NCI-H69 (cell line): ENCODE data around the gene B4GALT2.
A peak's percentile ranks its signal among the peaks of the same experiment; 100 is the strongest.

ENCODE experiments used
- DNase-seq: peaks from one replicate; lab custom pipeline; 2025; lab: John Stamatoyannopoulos, UW

B4GALT2 gene

GRCh38 chr1:43946236-43947060 lies 32.6 kb upstream of the B4GALT2 start, which contains the start of gene IPO13:
TSS of gene IPO13 (plus strand) at chr1:43946950. CDS start at chr1:43947601, 651 bp downstream.
- peak; percentile 95 for DNase-seq

- peak; percentile 29 for DNase-seq
These were observed 31.7 kb upstream of the B4GALT2 start for GRCh38 chr1:43947061-43947873.

DNA sequence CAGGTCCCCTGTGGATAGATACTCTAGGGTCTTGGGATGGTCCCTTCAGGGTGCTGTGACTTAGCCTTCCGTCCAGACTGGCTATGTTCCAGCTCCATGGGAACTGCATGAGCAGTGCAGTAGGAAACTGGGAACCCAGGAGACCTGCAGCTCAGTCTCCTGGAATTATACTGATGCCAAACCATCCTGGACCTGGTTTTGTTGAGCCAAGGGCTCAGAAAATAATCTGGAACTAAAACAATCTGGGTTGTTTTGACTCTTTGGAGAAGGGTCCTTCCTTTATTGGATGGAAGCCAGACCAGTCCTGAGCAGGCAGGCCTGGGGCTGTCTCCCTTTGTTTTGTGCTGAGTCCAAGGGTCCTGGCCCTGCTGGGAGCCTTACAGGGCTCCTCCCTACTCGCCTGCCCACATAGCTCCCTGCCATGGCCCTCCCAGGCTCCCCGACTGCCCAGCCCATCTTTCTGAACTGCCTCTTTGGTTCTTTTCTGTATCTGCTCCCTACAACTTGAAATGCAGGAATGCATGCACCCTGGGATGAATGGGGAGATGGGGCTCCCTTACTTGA lies 31.1 kb upstream of the B4GALT2 start:
- DNase-seq = peak; percentile 55

GRCh38 chr1:43949678-43950077 lies 29.3 kb upstream of the B4GALT2 start:
- no peak for DNase-seq

- DNase-seq = no peak
These were observed 27.7 kb upstream of the B4GALT2 start for GRCh38 chr1:43951021-43951985.

DNA sequence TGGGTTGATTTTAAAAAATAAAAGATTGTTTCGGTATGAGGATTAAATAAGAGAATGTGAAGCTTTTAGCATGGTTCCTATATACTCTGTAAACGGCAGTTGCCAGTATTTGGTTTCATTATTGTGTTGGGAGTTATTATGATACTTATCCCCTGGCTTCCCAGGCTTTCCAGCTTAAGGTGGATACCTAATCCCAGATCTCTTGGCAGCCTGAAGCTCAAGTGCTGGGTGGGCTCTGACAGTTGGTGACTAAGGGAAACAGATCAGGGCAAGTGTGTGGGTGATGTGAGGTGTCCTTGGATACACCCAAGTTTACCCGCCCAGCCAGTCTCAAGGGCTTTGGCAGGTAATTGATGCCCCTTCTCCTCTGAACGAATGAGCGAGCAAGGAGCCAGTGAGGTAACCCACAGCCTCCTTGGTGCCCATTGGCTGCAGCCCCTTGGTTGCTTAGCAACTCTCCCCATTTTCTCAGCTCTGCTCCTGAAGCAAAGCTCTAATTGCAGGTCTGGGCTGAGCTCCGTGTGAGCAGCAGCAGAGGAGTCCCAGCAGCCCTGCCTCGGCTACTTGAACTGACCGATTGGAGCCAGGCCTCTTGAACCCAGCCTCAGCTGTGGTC lies 26.2 kb upstream of the B4GALT2 start:
- DNase-seq = peak; percentile 96

GRCh38 chr1:43953361-43953760 lies 25.6 kb upstream of the B4GALT2 start:
- DNase-seq = no peak

DNA sequence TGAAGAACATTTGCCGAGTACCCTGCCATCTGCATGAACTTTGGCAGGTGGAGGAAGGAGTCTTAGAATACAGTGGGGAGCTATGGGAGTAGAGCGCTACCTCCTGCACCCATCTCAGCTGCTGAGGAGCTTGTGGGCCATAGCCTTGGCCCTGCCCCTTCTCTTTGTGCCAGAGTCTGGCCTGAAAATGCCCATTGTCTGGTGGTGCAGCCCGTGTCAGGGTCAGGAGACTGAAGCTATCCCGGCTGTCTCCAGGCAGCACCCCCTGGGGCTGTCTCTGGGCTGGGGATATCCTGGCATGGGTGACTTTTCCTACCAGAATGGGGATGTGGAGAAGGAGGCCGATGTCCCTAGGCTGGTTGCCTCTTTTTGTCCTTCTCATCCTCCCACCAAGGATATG lies 25.0 kb upstream of the B4GALT2 start:
- no peak for DNase-seq

DNA sequence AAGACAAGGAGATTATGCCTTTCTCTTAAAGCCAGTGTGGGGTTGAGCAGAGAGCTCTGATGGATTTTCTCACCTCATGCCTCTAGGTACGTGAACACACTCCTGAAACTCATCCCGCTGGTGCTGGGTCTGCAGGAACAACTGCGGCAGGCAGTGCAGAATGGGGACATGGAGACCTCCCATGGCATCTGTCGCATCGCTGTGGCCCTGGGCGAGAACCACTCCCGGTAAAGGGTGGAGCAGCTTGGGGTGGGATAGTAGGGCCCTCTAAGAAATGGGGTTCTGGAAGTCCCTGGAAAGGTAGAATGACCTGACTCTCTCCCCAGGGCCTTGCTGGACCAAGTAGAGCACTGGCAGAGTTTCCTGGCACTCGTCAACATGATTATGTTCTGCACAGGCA lies 22.8 kb upstream of the B4GALT2 start:
- DNase-seq = no peak

GRCh38 chr1:43957407-43958040 lies 21.5 kb upstream of the B4GALT2 start:
- DNase-seq = no peak

- DNase-seq = no peak
These were observed 20.4 kb upstream of the B4GALT2 start for GRCh38 chr1:43958351-43959255.

- no peak for DNase-seq
These were observed 18.2 kb upstream of the B4GALT2 start for GRCh38 chr1:43960798-43961197.

DNA sequence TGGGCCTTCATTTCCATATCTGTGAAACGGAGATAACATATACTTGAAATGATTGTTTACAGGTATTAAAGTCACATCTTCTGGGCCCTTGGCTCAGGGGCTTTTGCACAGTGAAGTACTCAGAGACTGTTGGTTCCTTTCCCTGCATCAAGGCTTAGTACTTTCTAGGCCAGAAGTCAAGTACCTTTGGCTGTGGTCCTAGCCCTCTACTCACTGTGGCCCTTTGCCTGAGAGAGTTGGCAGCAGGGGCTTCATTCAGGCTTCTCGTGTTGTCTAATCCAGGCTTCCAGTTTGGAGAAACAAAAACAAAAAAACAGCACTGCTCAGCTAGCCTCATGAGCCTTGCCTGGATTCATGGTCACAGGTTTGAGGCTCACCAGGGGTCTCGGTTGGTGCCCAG lies 17.3 kb upstream of the B4GALT2 start:
- DNase-seq = no peak

DNA sequence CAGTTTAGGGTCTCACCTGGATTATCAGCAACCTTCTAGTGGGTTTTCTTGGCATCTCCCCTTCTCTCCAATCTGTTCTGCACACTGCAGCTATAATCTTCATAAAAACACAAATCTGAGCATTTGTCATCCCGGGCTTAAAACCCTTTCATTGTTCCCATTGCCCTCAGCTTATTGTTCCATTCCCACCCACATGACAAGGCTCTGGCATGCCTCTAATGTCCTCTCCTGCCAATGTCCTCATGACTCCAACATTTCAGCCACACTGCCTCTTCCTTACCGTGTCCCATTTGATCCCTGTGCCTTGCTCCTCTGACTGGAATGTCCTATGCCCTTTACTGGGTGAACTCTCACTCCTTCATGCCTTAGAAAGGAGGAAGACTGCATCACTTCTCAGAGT lies 16.7 kb upstream of the B4GALT2 start:
- DNase-seq = no peak

- DNase-seq = no peak
These were observed 16.0 kb upstream of the B4GALT2 start for GRCh38 chr1:43963006-43963405.

- DNase-seq = no peak
These were observed 15.1 kb upstream of the B4GALT2 start for GRCh38 chr1:43963890-43964289.

GRCh38 chr1:43965316-43965715 lies 13.7 kb upstream of the B4GALT2 start:
- DNase-seq = no peak

DNA sequence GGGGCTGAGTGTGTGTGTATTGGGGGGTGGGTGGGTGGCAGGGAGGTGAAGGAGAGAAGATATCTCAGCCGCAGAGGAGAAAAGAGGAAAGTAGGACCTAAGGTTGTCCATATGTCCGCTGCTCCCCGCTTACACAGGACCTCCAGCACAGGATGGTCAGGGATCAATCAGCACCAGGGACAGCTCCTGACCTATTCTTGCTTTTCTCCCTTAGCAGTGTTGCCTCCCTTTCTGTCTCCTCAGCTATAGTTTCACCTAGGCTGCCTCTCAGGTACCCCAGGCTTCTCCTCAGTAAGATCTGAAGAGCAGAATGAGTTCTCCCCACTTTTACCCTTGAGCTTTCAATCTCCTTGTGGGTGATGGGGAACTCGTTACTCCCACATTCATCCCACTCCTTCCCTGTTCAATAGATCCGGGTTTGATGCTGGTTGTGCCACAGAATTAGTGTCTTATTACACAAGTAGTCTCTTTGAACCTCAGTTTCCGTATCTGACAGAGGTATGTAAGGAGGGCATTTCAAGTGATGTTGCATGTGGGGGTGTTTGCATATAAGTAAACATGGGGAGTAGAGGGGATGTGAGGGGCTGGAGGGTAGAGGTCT lies 10.6 kb upstream of the B4GALT2 start:
- DNase-seq = no peak

DNA sequence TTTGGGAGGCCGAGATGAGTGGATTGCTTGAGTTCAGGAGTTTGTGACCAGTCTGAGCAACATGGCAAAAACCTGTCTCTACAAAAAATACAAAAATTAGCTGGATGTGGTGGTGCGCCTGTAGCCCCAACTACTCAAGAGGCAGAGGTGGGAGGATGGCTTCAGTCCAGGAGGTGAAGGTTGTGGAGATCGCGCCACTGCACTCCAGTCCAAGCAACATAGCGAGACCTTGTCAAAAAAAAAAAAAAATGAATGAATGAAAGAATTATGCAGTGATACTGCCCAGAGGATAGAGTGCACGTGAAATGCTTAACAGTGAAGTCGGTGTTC lies 9.6 kb upstream of the B4GALT2 start:
- no peak for DNase-seq
